ENCODE data around the gene NKX2-4.

NKX2-4 gene

GRCh38 chr20:21357844-21358243 is 39.5 kb downstream of the NKX2-4 start:
- H3K56ac ChIP-seq (ENCODE audit: low read length) = no peak overlapping the region
- no peak overlapping the region for H3K4ac ChIP-seq (ENCODE audit: low read depth, low read length)
- no peaks in the 10 kb centered on the region for H3K79me2 ChIP-seq (ENCODE audit: control insufficient read depth, insufficient read depth, low read length)
- H3K18ac ChIP-seq (ENCODE audit: low read length) = no peak overlapping the region
- H2BK120ac ChIP-seq (ENCODE audit: low read depth, low read length) = no peak overlapping the region
- H4K8ac ChIP-seq (ENCODE audit: low read depth, low read length) = no peak overlapping the region
- peak; percentile 79 for DNase-seq
- no peak overlapping the region for H3K4me3 ChIP-seq (ENCODE audit: low read length)
- H3K9ac ChIP-seq (ENCODE audit: low read length) = no peak overlapping the region
- H2BK15ac ChIP-seq (replicated peaks; ENCODE audit: low read depth) = no peak overlapping the region
- H3K4me2 ChIP-seq (ENCODE audit: low read length) = no peak overlapping the region
- H2AK5ac ChIP-seq (ENCODE audit: low read length) = no peak overlapping the region
- H2BK5ac ChIP-seq (ENCODE audit: low read length) = no peak overlapping the region
- peaks cover 7% of the 10 kb centered on the region for H3K36me3 ChIP-seq (ENCODE audit: control insufficient read depth, insufficient read depth, low read length)
- H3K23ac ChIP-seq (ENCODE audit: low read length) = no peak overlapping the region
- no peaks in the 10 kb centered on the region for H3K4me1 ChIP-seq (ENCODE audit: control insufficient read depth, low read depth, low read length)
- no peak overlapping the region for H4K5ac ChIP-seq (ENCODE audit: low read length)
- no CpG with 5 or more reads among the region's 1 CpG for WGBS (ENCODE audit: extremely low coverage, insufficient coverage, low lambda C conversion rate)
- H3K27ac ChIP-seq (ENCODE audit: low read depth, low read length) = no peak overlapping the region
- H3K79me1 ChIP-seq (ENCODE audit: low read length) = peaks cover 6% of the 10 kb centered on the region
- H3K27me3 ChIP-seq (ENCODE audit: insufficient read depth, low read length, poor library complexity) = no peaks in the 10 kb centered on the region

DNA sequence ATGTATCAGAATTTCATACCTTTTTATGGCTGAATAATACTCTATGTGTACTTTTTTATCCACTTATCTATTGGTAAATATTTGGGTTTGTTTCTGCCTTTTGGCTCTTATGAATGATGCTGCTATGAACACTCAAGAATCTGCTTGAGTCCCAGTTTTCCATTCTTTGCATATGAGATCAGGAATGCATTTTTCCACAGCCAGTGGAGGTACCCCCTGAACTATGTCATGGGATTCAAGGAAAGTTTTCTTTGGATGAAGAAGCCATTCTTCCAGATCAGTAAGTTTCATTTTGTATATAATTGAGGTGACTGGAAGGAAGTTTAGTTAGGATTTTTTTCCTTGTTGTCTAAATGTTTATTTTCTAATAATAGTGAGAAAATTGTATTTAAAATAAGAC is 40.9 kb downstream of the NKX2-4 start:
- H4K8ac ChIP-seq (ENCODE audit: low read depth, low read length) = no peak overlapping the region
- peaks cover 3% of the 10 kb centered on the region for H3K36me3 ChIP-seq (ENCODE audit: control insufficient read depth, insufficient read depth, low read length)
- H2BK120ac ChIP-seq (ENCODE audit: low read depth, low read length) = no peak overlapping the region
- H3K9ac ChIP-seq (ENCODE audit: low read length) = no peak overlapping the region
- H4K5ac ChIP-seq (ENCODE audit: low read length) = no peak overlapping the region
- H3K27me3 ChIP-seq (ENCODE audit: insufficient read depth, low read length, poor library complexity) = no peaks in the 10 kb centered on the region
- no peaks in the 10 kb centered on the region for H3K4me1 ChIP-seq (ENCODE audit: control insufficient read depth, low read depth, low read length)
- no peaks in the 10 kb centered on the region for H3K79me2 ChIP-seq (ENCODE audit: control insufficient read depth, insufficient read depth, low read length)
- no peak for DNase-seq
- no peak overlapping the region for H3K4ac ChIP-seq (ENCODE audit: low read depth, low read length)
- H3K18ac ChIP-seq (ENCODE audit: low read length) = no peak overlapping the region
- no peak overlapping the region for H3K27ac ChIP-seq (ENCODE audit: low read depth, low read length)
- H3K4me3 ChIP-seq (ENCODE audit: low read length) = no peak overlapping the region
- H3K23ac ChIP-seq (ENCODE audit: low read length) = no peak overlapping the region
- no peak overlapping the region for H2BK15ac ChIP-seq (replicated peaks; ENCODE audit: low read depth)
- H3K4me2 ChIP-seq (ENCODE audit: low read length) = no peak overlapping the region
- H2AK5ac ChIP-seq (ENCODE audit: low read length) = no peak overlapping the region
- no peak overlapping the region for H3K56ac ChIP-seq (ENCODE audit: low read length)
- H2BK5ac ChIP-seq (ENCODE audit: low read length) = no peak overlapping the region
- H3K79me1 ChIP-seq (ENCODE audit: low read length) = peaks cover 2% of the 10 kb centered on the region

DNA sequence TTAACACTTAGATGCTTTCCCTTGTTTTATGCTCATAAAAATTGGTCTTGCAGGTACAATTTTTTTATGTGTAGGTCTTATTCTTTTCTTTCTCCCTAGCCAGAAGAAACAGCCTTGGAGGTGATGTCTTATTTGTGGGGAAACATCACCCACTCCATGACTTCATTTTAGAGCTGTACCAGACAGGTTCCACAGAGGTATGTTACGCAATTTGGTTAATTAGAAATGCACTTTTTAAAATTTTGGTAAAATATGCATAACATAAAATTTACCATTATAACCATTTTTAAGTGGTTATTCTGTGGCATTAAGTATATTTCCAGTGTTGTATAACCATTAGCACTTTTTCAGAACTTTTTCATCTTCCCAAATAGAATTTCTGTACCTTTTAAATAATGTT is 41.3 kb downstream of the NKX2-4 start:
- DNase-seq = no peak
- no peak overlapping the region for H3K56ac ChIP-seq (ENCODE audit: low read length)
- no peaks in the 10 kb centered on the region for H3K27me3 ChIP-seq (ENCODE audit: insufficient read depth, low read length, poor library complexity)
- no peak overlapping the region for H3K4me2 ChIP-seq (ENCODE audit: low read length)
- no peak overlapping the region for H2AK5ac ChIP-seq (ENCODE audit: low read length)
- no peak overlapping the region for H3K4ac ChIP-seq (ENCODE audit: low read depth, low read length)
- H3K79me1 ChIP-seq (ENCODE audit: low read length) = peaks cover 2% of the 10 kb centered on the region
- no peak overlapping the region for H2BK120ac ChIP-seq (ENCODE audit: low read depth, low read length)
- H4K5ac ChIP-seq (ENCODE audit: low read length) = no peak overlapping the region
- H3K27ac ChIP-seq (ENCODE audit: low read depth, low read length) = no peak overlapping the region
- peaks cover 3% of the 10 kb centered on the region for H3K36me3 ChIP-seq (ENCODE audit: control insufficient read depth, insufficient read depth, low read length)
- no peak overlapping the region for H2BK15ac ChIP-seq (replicated peaks; ENCODE audit: low read depth)
- no peak overlapping the region for H3K23ac ChIP-seq (ENCODE audit: low read length)
- no peak overlapping the region for H3K9ac ChIP-seq (ENCODE audit: low read length)
- WGBS (ENCODE audit: extremely low coverage, insufficient coverage, low lambda C conversion rate) = no CpG with 5 or more reads among the region's 1 CpG
- no peak overlapping the region for H3K18ac ChIP-seq (ENCODE audit: low read length)
- H4K8ac ChIP-seq (ENCODE audit: low read depth, low read length) = no peak overlapping the region
- H2BK5ac ChIP-seq (ENCODE audit: low read length) = no peak overlapping the region
- H3K4me3 ChIP-seq (ENCODE audit: low read length) = no peak overlapping the region
- H3K4me1 ChIP-seq (ENCODE audit: control insufficient read depth, low read depth, low read length) = no peaks in the 10 kb centered on the region
- no peaks in the 10 kb centered on the region for H3K79me2 ChIP-seq (ENCODE audit: control insufficient read depth, insufficient read depth, low read length)

GRCh38 chr20:21353236-21353635 is 44.1 kb downstream of the NKX2-4 start:
- H4K5ac ChIP-seq (ENCODE audit: low read length) = no peak overlapping the region
- no peak overlapping the region for H2BK15ac ChIP-seq (replicated peaks; ENCODE audit: low read depth)
- no peak overlapping the region for H3K9ac ChIP-seq (ENCODE audit: low read length)
- no peak overlapping the region for H3K4ac ChIP-seq (ENCODE audit: low read depth, low read length)
- H3K4me3 ChIP-seq (ENCODE audit: low read length) = no peak overlapping the region
- no peak overlapping the region for H3K27ac ChIP-seq (ENCODE audit: low read depth, low read length)
- H2AK5ac ChIP-seq (ENCODE audit: low read length) = no peak overlapping the region
- no peaks in the 10 kb centered on the region for H3K79me2 ChIP-seq (ENCODE audit: control insufficient read depth, insufficient read depth, low read length)
- no peak overlapping the region for H2BK120ac ChIP-seq (ENCODE audit: low read depth, low read length)
- no peak overlapping the region for H4K8ac ChIP-seq (ENCODE audit: low read depth, low read length)
- H3K23ac ChIP-seq (ENCODE audit: low read length) = no peak overlapping the region
- no peaks in the 10 kb centered on the region for H3K27me3 ChIP-seq (ENCODE audit: insufficient read depth, low read length, poor library complexity)
- no peak overlapping the region for H3K4me2 ChIP-seq (ENCODE audit: low read length)
- H3K4me1 ChIP-seq (ENCODE audit: control insufficient read depth, low read depth, low read length) = no peaks in the 10 kb centered on the region
- WGBS (ENCODE audit: extremely low coverage, insufficient coverage, low lambda C conversion rate) = no CpG with 5 or more reads among the region's 1 CpG
- H3K56ac ChIP-seq (ENCODE audit: low read length) = no peak overlapping the region
- no peaks in the 10 kb centered on the region for H3K79me1 ChIP-seq (ENCODE audit: low read length)
- no peak for DNase-seq
- H3K36me3 ChIP-seq (ENCODE audit: control insufficient read depth, insufficient read depth, low read length) = peaks cover 3% of the 10 kb centered on the region
- H3K18ac ChIP-seq (ENCODE audit: low read length) = no peak overlapping the region
- H2BK5ac ChIP-seq (ENCODE audit: low read length) = no peak overlapping the region

DNA sequence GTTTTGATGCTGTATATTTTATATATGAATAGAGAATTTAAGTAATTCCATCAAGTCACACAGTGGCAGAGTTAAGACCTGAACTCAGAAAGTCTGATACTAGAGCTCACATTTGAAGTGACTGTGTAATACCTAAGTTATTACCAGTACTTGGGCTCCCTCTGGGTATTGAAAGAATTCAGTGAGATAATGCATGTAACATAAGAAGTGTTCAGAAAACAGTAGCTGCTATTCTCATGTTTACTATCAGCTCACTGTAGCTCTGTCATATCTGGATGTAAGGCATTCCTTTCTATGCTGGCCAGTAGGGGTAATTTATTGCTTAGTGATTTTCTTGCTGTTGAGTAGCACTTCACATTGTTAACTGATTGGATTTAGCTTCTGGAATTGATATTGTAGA is 44.6 kb downstream of the NKX2-4 start:
- H4K8ac ChIP-seq (ENCODE audit: low read depth, low read length) = no peak overlapping the region
- no peak overlapping the region for H3K23ac ChIP-seq (ENCODE audit: low read length)
- H2AK5ac ChIP-seq (ENCODE audit: low read length) = no peak overlapping the region
- H3K4me3 ChIP-seq (ENCODE audit: low read length) = no peak overlapping the region
- H3K79me1 ChIP-seq (ENCODE audit: low read length) = no peaks in the 10 kb centered on the region
- no peak overlapping the region for H3K18ac ChIP-seq (ENCODE audit: low read length)
- no peak overlapping the region for H3K27ac ChIP-seq (ENCODE audit: low read depth, low read length)
- H3K4ac ChIP-seq (ENCODE audit: low read depth, low read length) = no peak overlapping the region
- H3K4me2 ChIP-seq (ENCODE audit: low read length) = no peak overlapping the region
- peaks cover 3% of the 10 kb centered on the region for H3K36me3 ChIP-seq (ENCODE audit: control insufficient read depth, insufficient read depth, low read length)
- no peak overlapping the region for H2BK120ac ChIP-seq (ENCODE audit: low read depth, low read length)
- no peak overlapping the region for H2BK5ac ChIP-seq (ENCODE audit: low read length)
- no peak overlapping the region for H2BK15ac ChIP-seq (replicated peaks; ENCODE audit: low read depth)
- no peak overlapping the region for H4K5ac ChIP-seq (ENCODE audit: low read length)
- no peak overlapping the region for H3K9ac ChIP-seq (ENCODE audit: low read length)
- no peaks in the 10 kb centered on the region for H3K27me3 ChIP-seq (ENCODE audit: insufficient read depth, low read length, poor library complexity)
- H3K79me2 ChIP-seq (ENCODE audit: control insufficient read depth, insufficient read depth, low read length) = no peaks in the 10 kb centered on the region
- H3K56ac ChIP-seq (ENCODE audit: low read length) = no peak overlapping the region
- no peaks in the 10 kb centered on the region for H3K4me1 ChIP-seq (ENCODE audit: control insufficient read depth, low read depth, low read length)
- no peak for DNase-seq

Data from mesendoderm (in vitro differentiated cells).